WTC11 (cell line): ENCODE measurements around the gene RNF39. TPM values are rescaled to one million over a fixed set of nuclear protein-coding genes. Genes with fewer than 3 reads are reported as not detected.
"Not testable (repeated sequence)": the region's sequence is repeated elsewhere in the genome, so short reads cannot be mapped to it uniquely, and the experiment has no call there.

Experiments
- ATAC-seq: fragments of 200-7000 bp; cut with Tn5 transposase; 2 replicates; pipeline ENCODE4 v1.10.0; 2021; ENCODE audit warnings: mild to moderate bottlenecking, moderate library complexity
- CTCF ChIA-PET: fragments of 300-600 bp; sonication (Branson Sonifier 250); formaldehyde crosslinking; loops from one replicate; lab custom pipeline; 2021; ENCODE audit warnings: antibody characterized with exemption; lab: Charles Lee
- POLR2A ChIA-PET: fragments of 350-600 bp; sonication (Branson Sonifier 250); formaldehyde crosslinking; loops from one replicate; lab custom pipeline; 2021; ENCODE audit warnings: antibody characterized with exemption; lab: Charles Lee
- DNase-seq: peaks from one replicate; pipeline ENCODE4 v3.0.0; 2021; ENCODE audit warnings: low spot score
- H3K27ac Mint-ChIP-seq: 2 replicates; pipeline ENCODE4 v1.8.0; 2021; ENCODE audit warnings: mixed read lengths
- H3K27me3 Mint-ChIP-seq: 2 replicates; pipeline ENCODE4 v1.8.0; 2021; ENCODE audit warnings: low read depth, mild to moderate bottlenecking, moderate library complexity, mixed read lengths
- H3K36me3 Mint-ChIP-seq: 2 replicates; pipeline ENCODE4 v1.8.0; 2021; ENCODE audit warnings: mixed read lengths
- H3K4me1 Mint-ChIP-seq: 2 replicates; pipeline ENCODE4 v1.8.0; 2022; ENCODE audit warnings: mixed read lengths
- H3K4me3 Mint-ChIP-seq: 2 replicates; pipeline ENCODE4 v1.8.0; 2021; ENCODE audit warnings: mild to moderate bottlenecking, moderate library complexity, mixed read lengths
- H3K9me3 Mint-ChIP-seq: 2 replicates; pipeline ENCODE4 v1.8.0; 2021; ENCODE audit warnings: mixed read lengths
- CREB1 ChIP-seq: sonication (generic); formaldehyde crosslinking; IDR thresholded peaks from 2 replicates; pipeline ENCODE4 v1.8.0; 2023; ENCODE audit warnings: mild to moderate bottlenecking, missing genetic modification reagents
- ELF4 ChIP-seq: sonication (generic); formaldehyde crosslinking; IDR thresholded peaks from 2 replicates; pipeline ENCODE4 v1.8.1; 2022; ENCODE audit warnings: low read depth, mild to moderate bottlenecking, moderate library complexity, missing genetic modification reagents
- GABPB1 ChIP-seq: sonication (generic); formaldehyde crosslinking; IDR thresholded peaks from 2 replicates; pipeline ENCODE4 v1.8.1; 2023; ENCODE audit warnings: mild to moderate bottlenecking, missing genetic modification reagents
- GTF2I ChIP-seq: fragments of 250-450 bp; sonication (Bioruptor Pico); conservative IDR thresholded peaks from 2 replicates; pipeline ENCODE4 v1.4.0; 2021; ENCODE audit warnings: mild to moderate bottlenecking
- JUN ChIP-seq: sonication (generic); formaldehyde crosslinking; IDR thresholded peaks from 2 replicates; pipeline ENCODE4 v1.8.0; 2023; ENCODE audit warnings: mild to moderate bottlenecking, missing genetic modification reagents
- NFATC4 ChIP-seq: fragments of 250-450 bp; sonication (Bioruptor Pico); IDR thresholded peaks from 2 replicates; pipeline ENCODE4 v1.9.0; 2021; ENCODE audit warnings: mild to moderate bottlenecking
- NFE2L1 ChIP-seq: sonication (generic); formaldehyde crosslinking; IDR thresholded peaks from 2 replicates; pipeline ENCODE4 v1.8.1; 2023; ENCODE audit warnings: missing genetic modification reagents
- NR1H2 ChIP-seq: sonication (generic); formaldehyde crosslinking; IDR thresholded peaks from 2 replicates; pipeline ENCODE4 v1.9.0; 2021; ENCODE audit warnings: mild to moderate bottlenecking, moderate library complexity, missing genetic modification reagents
- RELA ChIP-seq: sonication (generic); formaldehyde crosslinking; IDR thresholded peaks from 2 replicates; pipeline ENCODE4 v1.8.1; 2022; ENCODE audit warnings: missing genetic modification reagents, mild to moderate bottlenecking, borderline replicate concordance
- SMAD3 ChIP-seq: sonication (generic); formaldehyde crosslinking; IDR thresholded peaks from 2 replicates; pipeline ENCODE4 v1.8.0; 2022; ENCODE audit warnings: missing genetic modification reagents, mild to moderate bottlenecking, borderline replicate concordance
- SOX15 ChIP-seq: fragments of 250-450 bp; sonication (Bioruptor Pico); IDR thresholded peaks from 2 replicates; pipeline ENCODE4 v1.9.0; 2021; ENCODE audit warnings: mild to moderate bottlenecking
- SP1 ChIP-seq: sonication (generic); formaldehyde crosslinking; conservative IDR thresholded peaks from 2 replicates; pipeline ENCODE4 v1.8.1; 2022; ENCODE audit warnings: missing genetic modification reagents
- TEAD1 ChIP-seq: sonication (generic); formaldehyde crosslinking; IDR thresholded peaks from 2 replicates; pipeline ENCODE4 v1.8.0; 2022; ENCODE audit warnings: mild to moderate bottlenecking, missing genetic modification reagents
- TEAD4 ChIP-seq: sonication (generic); formaldehyde crosslinking; IDR thresholded peaks from 2 replicates; pipeline ENCODE4 v1.8.0; 2022; ENCODE audit warnings: mild to moderate bottlenecking, missing genetic modification reagents
- ZMAT4 ChIP-seq: fragments of 250-450 bp; sonication (Bioruptor Pico); IDR thresholded peaks from 2 replicates; pipeline ENCODE4 v1.9.0; 2021; ENCODE audit warnings: mild to moderate bottlenecking
- ZNF396 ChIP-seq: fragments of 250-450 bp; sonication (Bioruptor Pico); IDR thresholded peaks from 2 replicates; pipeline ENCODE4 v1.8.0; 2021; ENCODE audit warnings: mild to moderate bottlenecking, moderate library complexity, borderline replicate concordance
- ZSCAN18 ChIP-seq: fragments of 250-450 bp; sonication (Bioruptor Pico); IDR thresholded peaks from 2 replicates; pipeline ENCODE4 v2.1.2; 2022; ENCODE audit warnings: mild to moderate bottlenecking, moderate library complexity
- total RNA-seq: library from RNA; stranded (reverse); gene quantifications from 3 replicates; pipeline ENCODE4 v1.2.3, GENCODE V29; 2021
- TF ChIP-seq, protein P1 (sequence below): fragments of 250-450 bp; sonication (Bioruptor Pico); conservative IDR thresholded peaks from 2 replicates; pipeline ENCODE4 v1.9.0; 2021; ENCODE audit warnings: mild to moderate bottlenecking
- TF ChIP-seq, protein P2 (sequence below): sonication (generic); formaldehyde crosslinking; IDR thresholded peaks from 2 replicates; pipeline ENCODE4 v1.8.1; 2022; ENCODE audit warnings: mild to moderate bottlenecking, missing genetic modification reagents, moderate library complexity, borderline replicate concordance

The RNF39 gene
- total RNA-seq, 1 experiment from 2014 or later: 5.1 TPM

DNA sequence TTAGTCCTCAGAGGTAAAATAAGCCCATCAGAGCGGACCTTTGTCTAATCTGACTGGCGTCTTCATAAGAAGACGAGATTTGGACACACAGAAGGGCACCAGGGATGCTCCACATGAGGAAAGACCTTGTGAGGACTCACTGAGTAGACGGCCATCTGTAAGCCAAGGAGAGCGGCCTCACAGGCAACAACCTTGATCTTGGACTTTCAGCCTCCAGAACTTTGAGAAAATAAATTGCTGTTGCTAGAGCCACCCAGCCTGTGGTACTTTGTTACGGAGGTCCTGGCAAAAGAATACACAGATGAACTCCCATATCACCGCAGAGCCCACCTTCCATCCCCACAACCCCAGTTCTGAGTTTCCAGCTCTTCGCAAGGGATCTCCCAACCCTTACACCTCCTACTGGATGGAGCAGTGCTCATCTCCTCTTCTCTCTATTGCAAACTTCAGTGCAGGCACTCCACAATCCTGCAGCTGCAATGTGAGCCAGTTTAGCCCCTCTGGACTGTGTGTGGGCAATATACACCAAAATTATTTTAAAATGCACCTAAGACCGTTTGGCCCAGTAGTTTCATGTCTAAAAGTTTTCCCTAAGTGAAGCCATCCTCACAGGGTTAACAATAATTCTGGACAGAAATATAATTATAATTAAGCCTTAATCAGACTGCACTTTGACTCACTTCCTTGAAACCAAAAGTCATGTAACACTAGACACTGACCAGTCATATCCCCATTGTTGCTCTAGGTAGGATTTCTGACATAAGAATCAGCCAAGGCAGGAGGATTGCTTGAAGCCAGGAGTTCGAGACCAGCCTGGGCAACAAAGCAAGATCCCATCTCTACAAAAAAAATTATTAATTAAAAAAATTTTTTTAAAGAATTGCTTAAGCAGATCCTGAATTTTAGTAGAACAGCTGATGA is 46.1 kb upstream of the RNF39 start (continued):
- TF ChIP-seq ZMAT4 (CRISPR knock-in tag) (no peak), RELA (CRISPR knock-in tag) (no peak), ZNF396 (CRISPR knock-in tag) (no peak), ELF4 (CRISPR knock-in tag) (no peak), SP1 (CRISPR knock-in tag) (no peak), TEAD4 (CRISPR knock-in tag) (no peak), CREB1 (CRISPR knock-in tag) (no peak), SMAD3 (CRISPR knock-in tag) (no peak), JUN (no peak), NFE2L1 (CRISPR knock-in tag) (no peak), NR1H2 (CRISPR knock-in tag) (no peak), TEAD1 (no peak), ZSCAN18 (no peak)
- TF ChIP-seq, protein P1, sequence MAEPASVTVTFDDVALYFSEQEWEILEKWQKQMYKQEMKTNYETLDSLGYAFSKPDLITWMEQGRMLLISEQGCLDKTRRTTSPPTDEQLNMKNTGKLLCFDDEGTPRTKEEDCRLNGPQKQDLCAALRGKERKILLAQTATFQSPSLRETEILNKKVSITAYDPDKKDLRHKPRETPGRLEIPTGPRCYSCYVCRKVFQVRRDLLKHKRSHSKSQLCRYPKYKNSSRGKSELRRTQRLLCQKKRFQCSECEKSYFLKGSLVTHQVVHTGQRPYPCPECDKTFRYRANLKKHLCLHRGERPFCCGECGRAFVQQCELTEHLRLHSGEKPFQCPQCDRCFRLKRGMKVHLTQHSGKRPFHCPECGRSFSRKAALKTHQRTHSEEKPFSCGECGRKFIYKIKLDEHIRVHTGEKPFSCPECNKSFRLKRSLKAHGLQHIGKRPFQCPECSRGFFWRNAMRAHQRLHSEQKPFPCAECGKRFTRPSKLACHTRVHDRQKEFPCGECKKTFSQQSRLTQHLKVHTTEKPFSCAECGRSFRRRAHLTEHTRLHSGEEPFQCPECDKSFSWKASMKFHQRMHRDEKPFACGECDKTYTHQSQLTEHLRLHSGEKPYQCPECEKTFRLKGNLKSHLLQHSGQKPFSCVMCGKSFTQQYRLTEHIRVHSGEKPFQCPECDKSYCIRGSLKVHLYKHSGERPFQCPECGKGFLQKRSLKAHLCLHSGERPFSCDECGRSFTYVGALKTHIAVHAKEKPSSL (CRISPR knock-in tag): no peak

DNA sequence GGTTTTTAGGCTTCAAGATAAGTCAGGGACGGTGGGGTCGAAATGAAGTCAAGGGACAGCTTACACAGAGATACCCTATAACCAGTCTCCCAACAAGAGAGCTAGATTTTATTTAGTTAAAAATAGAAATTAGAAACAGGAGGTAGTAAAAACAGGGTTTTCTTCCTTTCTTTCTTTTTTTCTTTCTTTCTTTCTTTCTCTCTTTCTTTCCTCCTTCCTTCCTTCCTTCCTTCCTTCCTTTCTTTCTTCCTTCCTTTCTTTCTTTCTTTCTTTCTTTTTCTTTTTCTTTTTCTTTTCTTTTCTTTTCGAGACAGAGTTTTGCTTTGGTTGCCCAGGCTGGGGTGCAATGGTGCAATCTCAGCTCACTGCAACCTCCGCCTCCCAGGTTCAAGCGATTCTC is 43.1 kb upstream of the RNF39 start:
- ATAC-seq, H3K27ac Mint-ChIP-seq, H3K9me3 Mint-ChIP-seq, H3K4me3 Mint-ChIP-seq, H3K36me3 Mint-ChIP-seq, DNase-seq, POLR2A ChIA-PET, H3K4me1 Mint-ChIP-seq: not testable (repeated sequence)
- peaks cover 37% of the 10 kb centered on the region for H3K27me3 Mint-ChIP-seq
- CTCF ChIA-PET: interaction anchor here (1.0 to 1.5 kb wide), 3 partner anchors 12 to 15 kb away, joined by 4 to 7 read pairs (median 5); no protein-coding TSS in a partner anchor

GRCh38 chr6:30116724-30117123 is 41.2 kb upstream of the RNF39 start:
- DNase-seq (no peak), ATAC-seq (no peak)
- Mint-ChIP-seq H3K4me3 (no peak overlapping the region), H3K27me3 (peaks cover 51% of the 10 kb centered on the region), H3K36me3 (no peaks in the 10 kb centered on the region), H3K9me3 (no peaks in the 10 kb centered on the region), H3K4me1 (no peaks in the 10 kb centered on the region), H3K27ac (no peak overlapping the region)
- ChIA-PET POLR2A (no interaction called here), CTCF (interaction anchor here (1.0 to 3.0 kb wide), 2 partner anchors 13 to 14 kb away, joined by 4 to 10 read pairs; no protein-coding TSS in a partner anchor)
- no peak for TF ChIP-seq GTF2I (CRISPR knock-in tag)
- no peak for TF ChIP-seq GABPB1 (CRISPR knock-in tag)

- no peak for DNase-seq
- Mint-ChIP-seq H3K36me3 (no peaks in the 10 kb centered on the region), H3K4me1 (no peaks in the 10 kb centered on the region), H3K4me3 (no peak overlapping the region), H3K9me3 (no peaks in the 10 kb centered on the region), H3K27me3 (peaks cover 55% of the 10 kb centered on the region), H3K27ac (no peak overlapping the region)
- POLR2A ChIA-PET: no interaction called here
- CTCF ChIA-PET: interaction anchor here (0.9 to 3.0 kb wide), 3 partner anchors 10 to 17 kb away, joined by 6 to 10 read pairs (median 7); no protein-coding TSS in a partner anchor
- ATAC-seq: no peak
- TF ChIP-seq NFATC4 (CRISPR knock-in tag): no peak
- TF ChIP-seq SOX15 (CRISPR knock-in tag): no peak
- TF ChIP-seq, protein P2, sequence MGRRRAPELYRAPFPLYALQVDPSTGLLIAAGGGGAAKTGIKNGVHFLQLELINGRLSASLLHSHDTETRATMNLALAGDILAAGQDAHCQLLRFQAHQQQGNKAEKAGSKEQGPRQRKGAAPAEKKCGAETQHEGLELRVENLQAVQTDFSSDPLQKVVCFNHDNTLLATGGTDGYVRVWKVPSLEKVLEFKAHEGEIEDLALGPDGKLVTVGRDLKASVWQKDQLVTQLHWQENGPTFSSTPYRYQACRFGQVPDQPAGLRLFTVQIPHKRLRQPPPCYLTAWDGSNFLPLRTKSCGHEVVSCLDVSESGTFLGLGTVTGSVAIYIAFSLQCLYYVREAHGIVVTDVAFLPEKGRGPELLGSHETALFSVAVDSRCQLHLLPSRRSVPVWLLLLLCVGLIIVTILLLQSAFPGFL: no peak
Observed at GRCh38 chr6:30113841-30114240, 38.3 kb upstream of the RNF39 start.
